Activated CD4-positive, alpha-beta T cell treated with anti-CD3 and anti-CD28 coated beads, Interleukin-2, amount 50 U/mL, for 1 hour (primary cell): ENCODE data around the gene NUFIP1.
"Not testable (repeated sequence)": the region's sequence is repeated elsewhere in the genome, so short reads cannot be mapped to it uniquely, and the experiment has no call there.

ENCODE experiments used
- DNase-seq: peaks from one replicate; pipeline ENCODE4 v3.0.0-alpha.2; 2020

The NUFIP1 gene

DNA sequence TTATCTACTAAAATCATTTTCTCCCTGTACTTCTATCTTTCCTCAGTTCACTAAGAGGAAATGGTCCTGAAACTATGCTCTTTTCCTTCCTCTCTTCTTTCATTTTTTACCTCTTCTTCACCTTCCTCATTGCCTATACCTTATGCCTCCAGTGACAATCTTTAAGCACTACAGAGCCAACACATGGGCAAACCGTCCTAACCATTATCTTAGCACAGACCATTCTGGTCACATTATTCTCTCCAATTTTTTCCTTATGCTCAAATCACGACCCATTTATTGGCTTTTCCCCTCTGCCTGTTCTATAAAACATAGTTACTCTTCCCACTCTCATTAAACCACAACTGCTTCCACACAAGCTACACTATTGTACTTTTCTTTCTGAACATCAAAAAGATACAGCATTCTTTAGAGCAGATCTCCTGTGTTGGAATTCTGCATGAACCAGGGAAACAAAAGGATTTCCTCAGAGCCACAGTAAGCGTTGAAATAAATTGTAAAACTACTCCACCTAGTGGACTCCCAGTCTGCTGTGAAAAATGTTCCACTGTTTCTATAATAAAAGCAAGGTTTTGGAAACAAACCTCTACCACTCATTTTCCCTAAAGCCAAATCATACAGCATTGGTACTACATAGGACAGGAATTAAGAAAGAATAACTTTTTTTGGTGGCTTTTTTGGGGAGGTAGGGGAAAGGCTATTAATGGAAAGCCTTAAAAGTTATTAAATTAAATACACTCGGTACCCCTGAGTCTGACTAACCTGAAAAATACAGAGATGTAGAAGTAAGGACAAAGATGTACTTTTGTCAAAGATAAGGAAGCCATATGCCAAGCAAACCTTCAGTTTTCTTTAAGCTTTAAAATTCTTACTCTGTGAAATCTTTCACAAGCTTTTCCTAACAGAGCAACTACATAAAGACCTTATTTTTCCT is 19.5 kb downstream of the NUFIP1 start:
- DNase-seq: no peak

DNA sequence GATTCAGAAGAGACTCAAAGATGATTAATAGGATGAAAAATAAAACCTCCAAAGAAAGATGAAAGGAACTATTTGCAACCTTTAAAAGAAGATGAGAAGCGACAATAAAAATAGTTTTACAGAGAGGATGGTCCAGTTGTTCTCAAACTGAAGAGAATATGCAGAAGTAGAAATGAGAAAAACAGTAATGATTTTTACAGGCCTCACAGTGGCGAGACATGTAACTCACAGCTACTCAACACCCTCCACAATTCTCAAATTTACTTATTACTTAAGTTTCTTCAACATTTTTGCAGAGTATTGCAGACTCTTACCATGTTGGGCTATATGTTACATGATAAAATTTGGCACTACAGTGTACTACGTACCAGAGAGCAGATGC is 20.8 kb downstream of the NUFIP1 start:
- DNase-seq: no peak

DNA sequence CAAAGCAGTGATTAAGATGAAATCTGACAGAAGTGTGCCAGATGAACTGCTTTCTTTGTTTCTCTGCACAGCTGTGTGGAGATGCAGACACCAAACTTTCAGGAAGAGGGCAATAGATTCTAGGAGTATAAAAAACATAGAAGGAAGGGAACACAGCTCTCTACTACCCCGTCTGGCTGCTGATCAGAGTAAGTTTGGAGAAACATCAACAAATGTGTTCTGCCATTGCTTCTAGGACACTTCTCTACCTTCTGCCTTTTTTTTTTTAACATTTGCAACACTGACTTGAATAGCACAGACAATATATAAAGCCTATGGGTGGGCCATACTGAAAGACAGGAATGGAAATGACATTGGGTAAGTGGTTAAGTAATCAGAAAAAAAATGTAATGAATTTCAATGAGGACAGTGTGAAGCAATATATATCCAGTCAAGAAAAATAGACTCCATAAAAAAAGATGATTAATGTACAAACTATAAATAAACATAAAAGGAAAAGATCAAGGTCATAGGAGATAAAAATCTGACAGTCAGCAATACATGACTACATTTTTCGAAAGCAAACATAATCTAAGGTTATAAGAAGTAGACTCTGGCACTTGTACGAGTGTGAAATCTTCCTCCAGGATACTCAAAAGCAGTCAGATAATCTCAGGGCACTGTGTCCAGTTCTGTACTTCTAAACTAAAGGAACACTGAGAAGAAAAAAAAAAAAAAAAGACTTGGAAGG is 21.4 kb downstream of the NUFIP1 start:
- no peak for DNase-seq

DNA sequence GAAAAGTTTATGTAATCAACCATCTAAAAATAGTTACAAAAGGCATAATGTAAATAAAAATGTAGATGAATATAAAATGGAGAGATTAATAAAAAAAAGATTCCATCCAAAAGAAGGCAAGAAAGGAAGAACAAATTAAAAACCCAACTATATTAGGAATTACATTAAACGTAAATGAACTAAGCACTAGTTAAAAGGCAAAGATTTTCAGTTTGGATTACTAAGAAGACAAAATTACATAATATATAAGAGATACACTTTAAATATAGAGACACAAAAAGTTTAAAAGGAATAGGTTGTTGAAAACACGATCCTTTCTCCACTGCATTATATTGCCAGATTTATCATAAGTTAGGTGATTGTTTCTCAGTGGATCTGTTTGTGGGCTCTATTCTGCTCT is 27.3 kb downstream of the NUFIP1 start:
- no peak for DNase-seq

DNA sequence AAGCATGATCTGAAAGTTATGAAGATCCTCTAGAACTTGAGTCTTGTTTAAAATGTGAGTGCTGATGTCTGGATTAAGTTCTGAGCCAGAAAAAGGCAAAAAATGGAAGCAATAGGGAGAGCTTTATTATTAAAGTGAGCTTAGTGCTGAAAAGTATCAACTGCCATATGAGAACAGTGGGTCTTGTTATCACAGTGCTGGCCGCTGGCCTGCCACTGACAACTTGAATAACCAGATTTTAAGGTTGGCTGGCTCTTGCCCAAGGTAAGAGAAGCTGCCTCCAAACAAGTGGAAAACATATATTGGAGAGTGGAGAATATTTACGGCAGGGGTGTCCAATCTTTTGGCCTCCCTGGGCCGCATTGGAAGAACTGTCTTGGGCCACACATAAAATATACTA is 33.9 kb downstream of the NUFIP1 start:
- no peak for DNase-seq

DNA sequence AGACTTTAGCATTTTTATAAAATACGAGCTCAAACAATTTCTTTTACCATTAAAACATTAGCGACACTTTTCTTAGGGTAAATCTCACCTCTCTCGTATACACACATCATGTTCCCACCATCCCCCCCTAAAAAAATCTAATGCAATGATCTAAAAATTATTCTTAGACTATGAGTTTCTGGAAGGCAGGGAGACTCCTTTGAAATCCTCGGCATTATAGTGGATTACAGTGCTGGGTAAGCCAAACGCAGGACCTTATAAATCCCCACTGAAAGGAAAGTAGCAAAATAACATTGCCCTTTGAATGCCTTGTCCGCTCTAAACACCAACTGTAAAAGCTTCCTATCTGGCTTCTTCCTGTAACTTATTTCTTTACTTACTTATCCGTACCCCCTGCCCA is 35.0 kb downstream of the NUFIP1 start:
- DNase-seq: no peak

DNA sequence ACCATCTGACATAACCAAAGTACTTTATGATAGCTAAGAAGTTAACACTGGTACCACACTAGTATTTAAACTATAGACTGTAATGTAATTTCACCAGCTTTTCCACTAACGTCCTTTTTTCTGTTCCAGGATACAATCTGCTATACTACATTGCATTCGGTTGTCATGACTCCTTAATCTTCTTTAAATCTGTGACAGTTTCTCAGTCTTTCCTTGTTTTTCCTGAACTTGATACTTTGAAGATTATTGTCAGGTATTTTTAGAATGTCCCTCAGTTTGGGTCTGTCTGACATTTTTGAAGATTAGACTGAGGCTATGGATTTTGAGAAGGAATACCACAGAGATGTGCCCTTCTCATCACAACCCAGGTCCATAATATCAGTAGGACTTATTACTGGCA is 36.6 kb downstream of the NUFIP1 start:
- DNase-seq: no peak

DNA sequence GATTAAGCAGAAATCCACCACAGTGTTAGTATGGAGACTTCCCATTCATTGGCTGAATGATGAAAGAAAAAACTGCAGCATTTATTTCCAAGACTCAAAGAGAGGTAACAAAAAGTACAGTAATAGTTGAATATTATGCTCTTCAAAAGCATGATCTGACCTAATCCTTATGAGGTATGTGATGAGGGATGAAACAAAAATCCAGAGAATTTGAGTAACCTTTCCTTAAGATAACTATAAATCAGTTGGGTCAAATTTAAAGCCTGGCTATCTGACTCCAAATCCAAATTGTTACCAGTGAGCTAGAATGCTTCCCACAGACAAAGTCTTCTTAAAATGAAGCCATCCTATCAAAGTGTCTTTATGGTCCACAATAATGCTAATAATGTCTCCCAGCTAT is 38.1 kb downstream of the NUFIP1 start:
- DNase-seq: no peak

DNA sequence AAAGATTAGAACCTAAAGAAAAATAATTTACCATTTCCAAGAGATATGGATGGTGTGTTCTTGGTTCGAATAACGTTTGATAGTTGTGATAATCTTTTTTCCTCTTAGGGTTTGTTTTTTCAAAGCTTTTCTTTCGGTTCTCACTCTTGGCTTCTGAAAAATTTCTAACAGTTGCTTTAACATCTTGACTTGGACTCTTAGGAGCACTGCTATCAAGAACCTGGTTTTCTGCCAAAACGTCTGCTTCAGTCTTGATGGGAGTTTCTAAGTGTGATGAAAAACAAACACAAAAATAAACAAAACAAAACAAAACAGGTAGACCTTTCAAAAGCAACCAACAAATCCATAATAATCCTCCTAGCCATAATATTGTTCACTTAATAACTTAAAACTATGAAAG is 45.9 kb downstream of the NUFIP1 start:
- DNase-seq: not testable (repeated sequence)

DNA sequence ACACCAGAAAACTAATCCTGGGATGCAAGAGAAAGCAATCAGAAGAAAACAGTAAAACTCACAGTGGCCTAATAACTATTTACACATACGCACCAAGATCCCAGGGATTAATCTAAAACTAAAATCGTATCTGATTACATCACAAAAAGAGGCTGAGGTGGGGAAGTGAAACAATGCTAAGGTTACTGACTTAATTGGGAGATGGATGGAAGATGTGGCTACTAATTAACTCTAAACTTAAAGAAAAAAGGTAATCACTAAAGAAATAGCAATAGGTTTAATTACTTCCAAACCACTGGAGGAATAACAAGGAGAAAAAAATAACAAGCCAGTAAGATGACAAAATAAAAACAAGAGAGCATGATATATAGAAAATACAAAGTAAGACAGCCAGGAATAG is 50.4 kb downstream of the NUFIP1 start:
- no peak for DNase-seq

DNA sequence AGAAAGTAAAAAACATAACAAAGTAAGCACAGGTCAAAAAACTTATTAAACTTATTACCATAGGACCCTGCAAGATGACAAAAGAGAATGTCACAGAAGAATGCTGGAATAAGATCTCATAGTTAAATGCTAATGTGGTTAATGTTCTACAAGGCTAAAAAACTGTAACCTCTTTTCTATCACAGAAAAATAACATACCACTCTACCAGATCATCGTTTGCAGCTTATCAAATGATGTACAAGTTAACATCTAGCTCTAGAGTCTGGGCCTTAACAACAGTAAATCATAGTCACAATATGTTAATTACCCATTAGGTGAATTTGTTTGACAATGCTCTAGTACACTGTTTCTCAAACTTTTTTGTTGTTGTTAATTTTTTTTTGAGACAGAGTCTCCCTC is 53.0 kb downstream of the NUFIP1 start:
- DNase-seq: no peak

DNA sequence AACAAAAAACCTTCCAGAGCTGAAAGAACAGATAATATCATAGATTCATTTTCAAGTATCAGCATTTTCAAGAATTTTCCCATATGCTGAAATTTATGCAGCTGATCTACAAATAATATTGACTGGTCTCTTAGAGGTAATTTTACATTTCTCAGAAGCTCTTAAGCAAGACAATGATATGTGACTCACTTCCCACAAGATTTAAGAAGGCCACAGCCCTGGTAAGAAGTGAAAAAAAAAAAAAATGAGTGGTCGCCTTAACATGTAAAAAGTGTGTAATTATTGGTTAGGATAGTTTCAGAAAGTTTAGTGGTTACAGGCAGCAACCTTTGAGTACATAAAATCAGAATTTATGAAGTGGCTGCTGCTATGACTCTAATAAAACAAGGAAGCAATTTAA is 54.5 kb downstream of the NUFIP1 start:
- DNase-seq: no peak

DNA sequence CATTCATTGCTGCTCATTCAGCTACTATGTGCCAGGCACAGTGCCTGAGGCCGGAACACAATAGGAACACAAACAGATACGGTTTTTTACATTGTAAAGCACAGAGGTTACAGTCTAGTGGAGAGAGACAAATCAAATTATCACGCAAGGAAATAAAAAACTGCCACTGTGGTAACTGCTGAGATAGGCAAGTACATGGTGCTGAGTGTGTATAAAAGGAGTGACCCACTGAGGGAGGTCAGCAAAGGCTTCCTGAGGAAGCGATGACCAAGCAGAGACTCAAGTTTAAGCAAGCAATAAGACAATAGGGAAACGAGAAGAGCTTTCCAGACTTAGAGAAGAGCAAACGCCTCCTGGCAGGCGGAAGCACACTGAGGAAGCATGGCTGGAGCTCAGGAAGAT is 56.4 kb downstream of the NUFIP1 start:
- DNase-seq: no peak

DNA sequence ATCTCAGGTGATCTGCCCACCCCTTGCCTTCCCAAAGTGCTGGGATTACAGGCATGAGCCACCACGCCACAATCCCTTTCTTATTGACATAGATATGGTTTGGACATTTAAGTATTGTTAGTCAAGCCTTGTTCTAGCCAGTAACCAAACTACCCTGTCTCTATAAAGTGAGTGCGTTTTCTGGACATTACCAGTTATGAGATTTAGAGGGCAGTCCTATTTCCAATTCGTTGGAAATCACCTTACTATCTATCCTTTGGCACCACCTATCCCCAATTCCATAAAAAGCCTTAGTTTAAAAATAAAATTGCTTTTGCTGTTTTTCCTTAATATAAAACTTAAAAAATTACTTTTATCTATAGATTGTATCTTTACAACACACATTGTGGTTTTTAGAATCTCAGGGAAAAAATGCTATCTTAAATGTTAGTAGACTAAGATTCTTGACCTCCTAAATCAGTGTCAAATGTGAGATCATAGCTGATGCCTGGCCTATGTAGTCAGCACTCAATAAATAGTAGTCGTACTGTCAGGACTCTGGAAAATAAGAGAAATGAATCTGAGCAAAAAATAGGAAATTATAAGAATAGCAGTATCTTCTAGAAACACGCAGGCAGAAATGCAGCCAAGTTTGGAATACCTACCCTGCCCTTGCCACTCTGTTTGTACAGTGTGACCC is 57.0 kb downstream of the NUFIP1 start:
- no peak for DNase-seq

DNA sequence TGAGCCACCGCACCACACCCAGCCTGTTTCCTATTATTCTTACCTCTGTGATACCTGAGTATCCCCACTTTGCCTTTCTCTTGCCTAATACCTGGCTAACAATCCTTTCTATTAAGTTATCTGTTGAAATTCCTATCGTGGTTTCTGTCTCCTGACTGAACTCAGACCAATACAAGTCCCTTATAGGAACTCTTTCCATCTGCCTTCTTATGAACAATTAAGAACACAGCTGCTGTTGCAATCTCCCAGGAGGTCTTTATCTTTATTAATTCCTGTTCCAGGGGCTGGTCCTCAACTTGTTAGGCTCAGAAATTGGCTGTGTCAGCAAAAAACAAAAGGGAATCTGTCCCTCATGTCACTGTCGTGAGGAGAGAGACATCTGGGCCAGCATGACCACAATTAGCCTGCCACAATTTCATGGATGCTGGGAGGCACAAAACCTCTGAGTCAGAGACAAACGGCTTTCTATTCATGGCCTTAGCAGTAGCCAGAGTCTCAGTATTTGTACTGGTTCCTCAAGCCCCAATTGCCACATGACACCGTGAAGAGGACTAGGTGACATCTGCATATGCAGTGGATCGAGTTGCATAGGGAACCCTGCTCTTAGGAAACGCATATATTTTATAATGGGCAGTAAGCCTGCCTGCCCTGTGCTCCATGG is 58.2 kb downstream of the NUFIP1 start:
- DNase-seq: no peak

DNA sequence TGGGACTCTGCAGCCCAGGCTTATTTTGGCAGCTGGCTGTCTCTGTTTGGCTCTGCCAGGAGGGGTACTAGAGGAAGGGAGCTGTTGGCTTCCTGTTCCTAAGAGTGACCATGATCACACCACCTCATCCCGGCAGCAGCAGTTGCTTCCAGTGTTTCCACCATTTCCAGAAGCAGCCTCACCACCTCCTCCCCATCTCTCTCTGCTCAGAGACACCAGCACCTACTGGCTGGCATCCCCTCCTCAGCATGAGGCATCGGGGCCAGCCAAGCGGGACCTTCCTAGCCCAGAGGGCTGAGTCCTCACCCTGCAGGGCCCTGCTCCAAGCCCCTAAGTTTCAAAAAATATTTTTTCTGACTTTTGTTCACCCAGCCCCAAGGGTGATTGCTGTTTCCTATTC is 59.0 kb downstream of the NUFIP1 start:
- no peak for DNase-seq

DNA sequence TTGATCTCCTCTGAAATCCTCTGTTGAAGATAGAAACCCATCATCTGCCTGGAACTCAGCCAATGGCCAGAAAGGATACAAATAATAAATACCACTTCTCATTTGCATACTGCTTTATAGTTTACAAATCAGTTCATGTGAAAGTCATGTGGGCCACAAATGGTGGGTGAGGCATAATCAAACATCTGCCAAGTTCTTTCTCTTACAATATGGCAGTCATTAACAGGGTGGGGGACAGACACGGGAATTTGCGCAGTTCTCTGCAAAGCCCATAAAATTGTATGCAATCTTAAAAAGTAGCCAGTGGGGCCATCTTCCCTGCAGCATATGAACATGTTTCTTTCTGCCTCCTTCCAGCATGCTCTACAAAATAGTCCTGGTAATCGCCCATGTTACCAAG is 59.6 kb downstream of the NUFIP1 start:
- DNase-seq: no peak

DNA sequence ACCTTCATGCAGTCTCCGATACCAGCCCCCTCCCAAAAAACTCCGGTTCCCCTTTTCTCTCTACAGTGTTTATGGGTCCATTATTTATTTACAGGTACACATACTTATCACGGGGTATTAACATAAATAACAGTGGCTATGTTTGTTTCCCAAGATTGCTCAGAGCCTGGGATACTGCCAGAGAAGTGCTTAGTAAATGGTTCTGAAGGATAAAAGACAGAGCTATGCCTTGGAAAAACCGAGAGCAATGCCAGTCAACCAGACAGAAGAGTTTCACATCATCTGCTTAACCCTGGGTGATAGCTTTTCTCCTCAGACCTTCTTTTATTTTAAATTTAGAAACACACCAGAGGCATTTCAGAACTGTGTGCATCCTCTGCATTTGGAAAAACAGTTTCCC is 61.3 kb downstream of the NUFIP1 start:
- DNase-seq: no peak

DNA sequence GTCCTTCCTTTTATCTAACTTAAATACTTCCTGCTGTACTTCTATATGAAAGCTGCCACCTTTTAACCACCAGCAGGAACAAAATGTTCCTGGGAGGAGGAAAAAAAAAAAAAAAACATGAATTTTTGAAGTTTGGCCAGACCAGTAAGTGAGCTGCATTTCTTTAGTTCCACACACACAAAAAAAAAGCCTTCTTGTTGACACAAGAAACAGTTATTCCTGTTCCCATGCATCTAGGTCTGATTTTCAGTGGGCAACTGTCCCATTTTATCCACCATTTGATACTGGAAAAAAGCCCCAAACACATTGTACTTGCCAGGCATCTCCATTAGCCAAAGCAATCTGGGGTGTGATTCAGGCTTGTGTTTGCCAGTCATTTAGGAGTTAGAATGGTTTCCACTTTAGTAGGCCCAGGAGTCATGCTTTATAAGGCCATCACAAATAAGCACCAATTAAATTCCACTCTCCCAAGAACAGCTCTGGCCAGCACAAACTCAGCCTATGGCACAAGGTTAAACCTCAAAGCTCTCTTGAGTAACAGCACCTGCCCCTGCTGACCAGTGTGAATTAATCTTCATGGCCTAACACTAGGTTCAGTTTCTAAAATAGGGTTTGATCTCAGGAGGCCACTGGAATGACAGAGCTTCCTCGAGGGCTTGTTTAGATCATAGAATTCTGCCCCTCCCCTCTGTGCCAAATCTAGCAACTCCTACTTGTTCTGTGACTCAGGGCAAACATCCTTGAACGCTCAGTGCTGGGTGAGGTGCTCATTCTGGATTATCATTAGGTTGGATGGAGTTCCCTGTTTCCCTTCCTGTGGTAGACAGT is 67.1 kb downstream of the NUFIP1 start:
- DNase-seq: no peak

DNA sequence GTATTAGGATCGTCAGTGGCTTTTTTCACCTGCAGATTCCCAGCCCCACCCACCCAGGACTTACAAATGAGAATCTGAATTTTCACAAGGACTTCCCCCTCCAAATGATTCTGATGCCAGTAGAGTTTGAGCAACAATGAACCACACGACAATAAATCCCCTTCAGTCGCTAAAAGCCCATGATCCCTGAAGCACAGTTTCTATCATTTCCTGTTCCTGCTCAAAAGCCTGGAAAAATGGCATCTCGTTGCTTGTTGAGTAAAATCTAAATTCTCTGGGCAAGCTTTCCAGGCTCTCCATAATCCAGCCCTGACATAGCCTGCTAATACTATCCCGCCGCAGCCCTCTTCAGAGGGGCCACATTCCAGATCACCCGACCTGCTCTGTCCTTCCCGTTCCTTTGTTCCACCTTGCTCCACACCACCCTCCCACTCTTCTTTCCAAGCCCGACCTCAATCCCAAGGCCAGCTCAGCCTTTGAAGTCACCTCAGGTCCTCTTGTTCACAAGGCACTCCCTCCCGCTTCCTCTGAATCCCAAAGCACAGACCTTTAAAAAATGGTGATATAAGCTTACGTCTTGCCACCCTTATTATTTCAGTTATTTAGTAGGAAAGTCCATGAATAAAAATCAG is 67.9 kb downstream of the NUFIP1 start:
- no peak for DNase-seq

DNA sequence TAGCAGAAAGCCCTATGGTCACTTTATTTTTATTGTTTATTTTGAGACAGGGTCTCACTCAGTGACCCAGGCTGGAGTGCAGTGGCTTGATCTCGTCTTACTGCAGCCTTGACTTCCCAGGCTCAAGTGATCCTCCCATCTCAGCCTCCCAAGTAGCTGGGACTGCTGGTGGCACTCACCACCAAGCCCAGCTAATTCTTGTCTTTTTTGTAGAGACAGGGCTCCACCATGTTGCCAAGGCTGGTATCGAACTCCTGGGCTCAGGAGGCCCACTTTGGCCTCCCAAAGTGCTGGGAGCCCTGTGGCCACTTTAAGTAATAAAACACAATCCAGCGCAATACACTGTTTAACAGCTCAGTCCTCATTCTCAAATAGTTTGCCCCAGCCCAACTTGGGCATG is 69.3 kb downstream of the NUFIP1 start:
- DNase-seq: no peak
